A549 (cell line): Measurements from ENCODE around the gene SUGP1. TPM values are rescaled to one million over a fixed set of nuclear protein-coding genes. Genes with fewer than 3 reads are reported as not detected.
"Not testable (repeated sequence)": the region's sequence is repeated elsewhere in the genome, so short reads cannot be mapped to it uniquely, and the experiment has no call there.

Experiments used
- ATAC-seq, 2 experiments: fragments of 200-7000 bp in 1 of 2; fragments of >200 bp in 1 of 2; cut with Nextera tagmentation in 1 of 2; cut with Tn5 transposase in 1 of 2; 3 replicates each; pipeline versions ENCODE4 v1.8.0 to v1.9.1; 2018 to 2020; ENCODE audit warnings: mild to moderate bottlenecking in 1 of 2, moderate library complexity in 1 of 2
- CTCF ChIA-PET: fragments of 300-600 bp; sonication (Branson Sonifier 250); formaldehyde crosslinking; extraction: SDS; loops from one replicate; lab custom pipeline; 2021; ENCODE audit warnings: antibody characterized with exemption, inconsistent platforms; lab: Yijun Ruan, JAX
- POLR2A ChIA-PET: fragments of 350-600 bp; formaldehyde crosslinking; extraction: SDS; loops from one replicate; lab custom pipeline; 2021; ENCODE audit warnings: antibody characterized with exemption, inconsistent platforms; lab: Yijun Ruan, JAX
- DNase-seq, 2 experiments: peaks; one replicate each; pipeline versions ENCODE4 v3.0.0 to v3.0.0-alpha.2; 2011 to 2016; ENCODE audit warnings: low read depth in 1 of 2, low spot score in 1 of 2
- FAIRE-seq: peaks from 2 replicates; lab custom pipeline; 2011; peaks lifted over from hg19 to GRCh38; lab: Jason Lieb, UNC
- H3K27ac ChIP-seq, 2 experiments: fragments of >200 bp; sonication (Bioruptor Twin); formaldehyde crosslinking; 3 replicates each; pipeline ENCODE4 v1.5.1; 2016 to 2017
- H3K4me1 ChIP-seq: fragments of >200 bp; sonication (Bioruptor Twin); formaldehyde crosslinking; 3 replicates; pipeline ENCODE4 v1.6.1; 2016
- H3K4me2 ChIP-seq: fragments of >200 bp; sonication (Bioruptor Twin); formaldehyde crosslinking; 3 replicates; pipeline ENCODE4 v1.6.1; 2016
- H3K4me3 ChIP-seq: fragments of >200 bp; sonication (Bioruptor Twin); formaldehyde crosslinking; 3 replicates; pipeline ENCODE4 v1.5.1; 2016
- H3K9me3 ChIP-seq: fragments of >200 bp; sonication (Bioruptor Twin); formaldehyde crosslinking; 3 replicates; pipeline ENCODE4 v1.6.1; 2016
- BHLHE40 ChIP-seq: IDR thresholded peaks from 2 replicates; pipeline ENCODE4 v1.6.1; 2012; ENCODE audit warnings: low read depth, low read length, inconsistent platforms
- CBX8 ChIP-seq: fragments of 200-600 bp; sonication (generic); IDR thresholded peaks from 2 replicates; pipeline ENCODE4 v1.6.1; 2016
- CEBPB ChIP-seq, 2 experiments: fragments of >200 bp in 1 of 2; sonication (Bioruptor Twin) in 1 of 2; formaldehyde crosslinking in 1 of 2; IDR thresholded peaks; 2 replicates each; pipeline ENCODE4 v1.6.1; 2012 to 2016
- EHMT2 ChIP-seq: fragments of 200-600 bp; sonication (generic); IDR thresholded peaks from 2 replicates; pipeline ENCODE4 v1.6.1; 2016; ENCODE audit warnings: antibody characterized with exemption, low read depth, mild to moderate bottlenecking, moderate library complexity
- ESRRA ChIP-seq: fragments of 150-350 bp; IDR thresholded peaks from 2 replicates; pipeline ENCODE4 v1.6.1; 2014; ENCODE audit warnings: mild to moderate bottlenecking, low read length, borderline replicate concordance
- GATA3 ChIP-seq: IDR thresholded peaks from 2 replicates; pipeline ENCODE4 v1.6.1; 2012; ENCODE audit warnings: borderline replicate concordance
- HES2 ChIP-seq: fragments of >200 bp; sonication (Bioruptor Twin); formaldehyde crosslinking; IDR thresholded peaks from 2 replicates; pipeline ENCODE4 v1.6.1; 2016
- HOXB5 ChIP-seq: fragments of 250-450 bp; sonication (Bioruptor Pico); IDR thresholded peaks from 2 replicates; pipeline ENCODE4 v1.5.0; 2020; ENCODE audit warnings: mild to moderate bottlenecking, moderate library complexity
- KDM1A ChIP-seq: fragments of 200-600 bp; sonication (generic); IDR thresholded peaks from 2 replicates; pipeline ENCODE4 v1.6.1; 2016; ENCODE audit warnings: low read depth, mild to moderate bottlenecking
- KDM5A ChIP-seq: fragments of 200-600 bp; sonication (generic); IDR thresholded peaks from 2 replicates; pipeline ENCODE4 v1.6.1; 2016; ENCODE audit warnings: antibody characterized with exemption, mild to moderate bottlenecking
- PHF8 ChIP-seq: fragments of 200-600 bp; sonication (generic); IDR thresholded peaks from 2 replicates; pipeline ENCODE4 v1.6.1; 2016; ENCODE audit warnings: low read depth, mild to moderate bottlenecking, antibody characterized with exemption, moderate library complexity, borderline replicate concordance
- POLR2AphosphoS2 ChIP-seq: conservative IDR thresholded peaks from 2 replicates; pipeline ENCODE4 v1.6.1; 2012; ENCODE audit warnings: low read length, improper control_type of control experiment, inconsistent platforms
- RARB ChIP-seq: fragments of 250-450 bp; sonication (Bioruptor Pico); IDR thresholded peaks from 2 replicates; pipeline ENCODE4 v1.8.0; 2021; ENCODE audit warnings: mild to moderate bottlenecking, moderate library complexity
- RCOR1 ChIP-seq: fragments of 150-350 bp; IDR thresholded peaks from 2 replicates; pipeline ENCODE4 v1.6.1; 2014; ENCODE audit warnings: antibody characterized with exemption, low read length, low read depth
- RNF2 ChIP-seq: fragments of 200-600 bp; sonication (generic); IDR thresholded peaks from 2 replicates; pipeline ENCODE4 v1.6.1; 2016; ENCODE audit warnings: low read depth, mild to moderate bottlenecking, antibody characterized with exemption, moderate library complexity, borderline replicate concordance
- SREBF2 ChIP-seq: fragments of 450-650 bp; IDR thresholded peaks from 2 replicates; pipeline ENCODE4 v1.6.1; 2014; ENCODE audit warnings: mild to moderate bottlenecking, moderate library complexity
- TP53 ChIP-seq: fragments of 250-450 bp; sonication (Bioruptor Pico); IDR thresholded peaks from 2 replicates; pipeline ENCODE4 v1.5.0; 2021; ENCODE audit warnings: mild to moderate bottlenecking, moderate library complexity
- ZNF302 ChIP-seq: fragments of 250-450 bp; sonication (Bioruptor Pico); IDR thresholded peaks from 2 replicates; pipeline ENCODE4 v1.9.0; 2021; ENCODE audit warnings: inconsistent platforms, mild to moderate bottlenecking, moderate library complexity
- WGBS: methylation state at CpG from one replicate; pipeline ENCODE4 v1.1.6; 2017; ENCODE audit errors: missing lambda C conversion rate; 5-methylcytosine and 5-hydroxymethylcytosine counted together
- polyA plus RNA-seq, 4 experiments: library from polyadenylated mRNA; depleted of rRNA in 3 of 4; stranded (reverse); fragments of >200 nt; fragmentation: RNase III in 1 of 4; extraction: RNeasy Plus Mini Kit Qiagen cat#74134 plus additional on column Dnase treatment in 1 of 4; gene quantifications; 2 replicates in 3 of 4; 3 replicates in 1 of 4; pipeline ENCODE4 v1.2.3, GENCODE V29; 2011 to 2017
- TF ChIP-seq, protein P1 (sequence below): fragments of 250-450 bp; sonication (Bioruptor Pico); IDR thresholded peaks from 2 replicates; pipeline ENCODE4 v1.5.0; 2021; ENCODE audit warnings: mild to moderate bottlenecking, moderate library complexity, borderline replicate concordance
- TF ChIP-seq, protein P2 (sequence below): IDR thresholded peaks from 2 replicates; pipeline ENCODE4 v1.6.1; 2012

Gene SUGP1
- polyA plus RNA-seq, 2 of the 4 experiments (the other 2 are of a cell fraction), result 21.9 to 30.0 TPM

GRCh38 chr19:19354007-19354406, 33.7 kb upstream of the SUGP1 start:
- Histone ChIP-seq H3K4me2 (no peak overlapping the region), H3K4me3 (no peak overlapping the region)
- POLR2A ChIA-PET, result no interaction called here
- CTCF ChIA-PET, result interaction anchor here (0.9 to 1.5 kb wide), 2 partner anchors 11 to 136 kb away, joined by 5 to 6 read pairs; no protein-coding TSS in a partner anchor
- TF ChIP-seq SREBF2, result no peak
- TF ChIP-seq GATA3, result no peak
- TF ChIP-seq CBX8, result no peak
- TF ChIP-seq RNF2, result no peak
- no peak for TF ChIP-seq KDM1A
- TF ChIP-seq PHF8, result no peak
- TF ChIP-seq EHMT2, result no peak
- TF ChIP-seq POLR2AphosphoS2, result no peak
- TF ChIP-seq ESRRA, result no peak
- no peak for TF ChIP-seq KDM5A
- no peak for TF ChIP-seq TP53 (CRISPR knock-in tag)
- no peak for TF ChIP-seq BHLHE40
- TF ChIP-seq RARB, result no peak
- TF ChIP-seq, all 56 proteins: peak for 0
- no peak for FAIRE-seq
- ATAC-seq, result no peak
- no peaks in the 10 kb centered on the region for H3K9me3 ChIP-seq
- H3K4me1 ChIP-seq, result no peaks in the 10 kb centered on the region
- no peak overlapping the region for H3K27ac ChIP-seq
- WGBS, result 95% methylated on average over 3 of the region's 5 CpGs
- DNase-seq, result no peak

DNA sequence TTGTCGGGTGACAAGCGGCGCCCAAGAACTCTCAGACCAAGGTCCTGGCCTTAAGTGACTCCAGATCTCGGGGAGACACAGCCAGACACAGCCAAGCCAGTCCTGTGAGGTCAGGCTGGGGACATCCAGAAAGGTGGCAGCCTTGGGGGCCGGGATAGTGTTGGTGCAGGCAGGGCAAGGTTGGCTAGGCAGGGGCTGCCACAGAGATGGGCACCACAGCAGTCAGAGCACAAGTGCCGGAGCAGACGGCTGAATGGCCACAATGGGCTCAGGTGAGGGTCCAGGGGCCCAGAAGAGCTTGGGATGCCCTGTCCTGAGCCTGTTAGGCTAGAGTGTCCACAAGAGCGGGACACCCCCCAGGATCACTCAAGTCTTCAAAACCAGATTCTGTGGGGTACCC, 32.5 kb upstream of the SUGP1 start:
- ATAC-seq (no peak), DNase-seq (no peak)
- POLR2A ChIA-PET, result no interaction called here
- no peaks in the 10 kb centered on the region for H3K4me1 ChIP-seq
- 100% methylated on average over 2 of the region's 8 CpGs for WGBS
- TF ChIP-seq SREBF2, result no peak
- TF ChIP-seq, all 56 proteins: peak for 0
- no peak for FAIRE-seq
- no peak overlapping the region for H3K4me3 ChIP-seq
- H3K27ac ChIP-seq, result no peak overlapping the region
- CTCF ChIA-PET, result interaction anchor here (1.3 to 3.3 kb wide), 2 partner anchors 10 to 207 kb away, joined by 3 to 22 read pairs; no protein-coding TSS in a partner anchor
- H3K9me3 ChIP-seq, result no peaks in the 10 kb centered on the region
- no peak overlapping the region for H3K4me2 ChIP-seq

DNA sequence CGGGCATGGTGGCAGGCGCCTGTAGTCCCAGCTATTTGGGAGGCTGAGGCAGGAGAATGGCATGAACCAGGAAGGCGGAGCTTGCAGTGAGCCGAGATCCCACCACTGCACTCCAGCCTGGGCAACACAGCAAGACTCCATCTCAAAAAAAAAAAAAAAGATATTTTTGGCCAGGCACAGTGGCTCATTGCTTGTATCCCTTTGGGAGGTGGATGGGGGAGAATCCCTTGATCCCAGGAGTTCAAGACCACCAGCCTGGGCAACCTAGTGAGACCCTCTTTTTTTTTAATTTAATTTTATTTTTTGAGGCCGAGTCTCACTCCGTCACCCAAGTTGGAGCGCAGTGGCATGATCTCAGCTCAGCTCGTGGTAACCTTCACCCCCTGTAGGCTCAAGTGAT, 30.4 kb upstream of the SUGP1 start:
- ATAC-seq, DNase-seq, H3K4me1 ChIP-seq, H3K4me3 ChIP-seq, H3K4me2 ChIP-seq, POLR2A ChIA-PET, H3K27ac ChIP-seq, H3K9me3 ChIP-seq, FAIRE-seq: not testable (repeated sequence)
- WGBS, result 99% methylated on average over 6 of the region's 8 CpGs
- CTCF ChIA-PET, result interaction anchor here (3.3 kb wide), 1 partner anchor 8 kb away, joined by 22 read pairs; no protein-coding TSS in a partner anchor

- Histone ChIP-seq H3K27ac (no peak overlapping the region), H3K4me1 (no peaks in the 10 kb centered on the region), H3K9me3 (no peaks in the 10 kb centered on the region), H3K4me2 (no peak overlapping the region), H3K4me3 (no peak overlapping the region)
- ChIA-PET POLR2A (no interaction called here), CTCF (interaction anchor here (1.0 kb wide), 1 partner anchor 16 kb away, joined by 3 read pairs; no protein-coding TSS in a partner anchor)
- TF ChIP-seq RARB, result no peak
- TF ChIP-seq BHLHE40, result no peak
- no peak for TF ChIP-seq PHF8
- no peak for TF ChIP-seq CEBPB (IDR thresholded peaks at IDR 0.05)
- no peak for TF ChIP-seq HOXB5 (CRISPR knock-in tag)
- TF ChIP-seq, protein P1, sequence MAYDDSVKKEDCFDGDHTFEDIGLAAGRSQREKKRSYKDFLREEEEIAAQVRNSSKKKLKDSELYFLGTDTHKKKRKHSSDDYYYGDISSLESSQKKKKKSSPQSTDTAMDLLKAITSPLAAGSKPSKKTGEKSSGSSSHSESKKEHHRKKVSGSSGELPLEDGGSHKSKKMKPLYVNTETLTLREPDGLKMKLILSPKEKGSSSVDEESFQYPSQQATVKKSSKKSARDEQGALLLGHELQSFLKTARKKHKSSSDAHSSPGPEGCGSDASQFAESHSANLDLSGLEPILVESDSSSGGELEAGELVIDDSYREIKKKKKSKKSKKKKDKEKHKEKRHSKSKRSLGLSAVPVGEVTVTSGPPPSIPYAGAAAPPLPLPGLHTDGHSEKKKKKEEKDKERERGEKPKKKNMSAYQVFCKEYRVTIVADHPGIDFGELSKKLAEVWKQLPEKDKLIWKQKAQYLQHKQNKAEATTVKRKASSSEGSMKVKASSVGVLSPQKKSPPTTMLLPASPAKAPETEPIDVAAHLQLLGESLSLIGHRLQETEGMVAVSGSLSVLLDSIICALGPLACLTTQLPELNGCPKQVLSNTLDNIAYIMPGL, result no peak
- no peak for TF ChIP-seq HES2
- TF ChIP-seq, protein P2, sequence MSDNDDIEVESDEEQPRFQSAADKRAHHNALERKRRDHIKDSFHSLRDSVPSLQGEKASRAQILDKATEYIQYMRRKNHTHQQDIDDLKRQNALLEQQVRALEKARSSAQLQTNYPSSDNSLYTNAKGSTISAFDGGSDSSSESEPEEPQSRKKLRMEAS, result no peak
- TF ChIP-seq RCOR1, result no peak
- no peak for TF ChIP-seq ZNF302
- no peak for TF ChIP-seq GATA3
- ATAC-seq (peak in 1 of 2 experiments; percentile 16; a peak in 1 of 6 replicates), DNase-seq (no peak), FAIRE-seq (no peak)
- WGBS, result 100% methylated on average over 3 of the region's 7 CpGs
These were observed 29.1 kb upstream of the SUGP1 start for GRCh38 chr19:19349365-19349764.
